B cell (primary cell): ENCODE results near the gene HOXD8. TPM values are rescaled to one million over a fixed set of nuclear protein-coding genes. Genes with fewer than 3 reads are reported as not detected.

Source experiments
- ATAC-seq: fragments of 200-7000 bp; cut with Tn5 transposase; one replicate; pipeline ENCODE4 v1.10.0; 2021; ENCODE audit warnings: low read depth, mild to moderate bottlenecking, moderate number of reproducible peaks, moderate library complexity
- CTCF ChIA-PET: fragments of 350-600 bp; sonication (Branson Sonifier 250); formaldehyde crosslinking; loops from one replicate; lab custom pipeline; 2021; ENCODE audit warnings: antibody characterized with exemption, inconsistent platforms; lab: Charles Lee
- POLR2A ChIA-PET: fragments of 350-600 bp; sonication (Branson Sonifier 250); formaldehyde crosslinking; loops from one replicate; lab custom pipeline; 2021; ENCODE audit warnings: antibody characterized with exemption; lab: Charles Lee
- DNase-seq: peaks from one replicate; pipeline ENCODE4 v3.0.0; 2013
- H2AFZ ChIP-seq: 2 replicates; pipeline ENCODE4 v1.6.1; 2012; ENCODE audit warnings: mild to moderate bottlenecking, low read depth, low read length; ENCODE audit not compliant: insufficient read depth, poor library complexity, severe bottlenecking
- H3K27ac ChIP-seq, 2 donors: 1 replicate in 1 of 2; 2 replicates in 1 of 2; pipeline ENCODE4 v1.5.1; 2012 to 2013; ENCODE audit warnings: low read length in 2 of 2, mild to moderate bottlenecking in 2 of 2, moderate library complexity in 1 of 2
- H3K27me3 ChIP-seq, 4 experiments: fragments of 200-600 bp in 1 of 4; sonication (generic) in 1 of 4; replicated peaks in 1 of 4; 1 replicate in 2 of 4; 2 replicates in 2 of 4; pipeline versions ENCODE4 v1.6.1 to v1.7.0; 2013 to 2016; ENCODE audit warnings: low read length in 3 of 4, mild to moderate bottlenecking in 2 of 4, mixed read lengths in 1 of 4, moderate library complexity in 1 of 4; ENCODE audit not compliant: insufficient read depth in 4 of 4, control insufficient read depth in 3 of 4; ENCODE audit errors: control extremely low read depth in 1 of 4
- H3K36me3 ChIP-seq, 2 experiments: replicated peaks in 1 of 2; 1 replicate in 1 of 2; 2 replicates in 1 of 2; pipeline versions ENCODE4 v1.6.1 to v1.7.1; 2013; ENCODE audit warnings: low read length in 1 of 2; ENCODE audit not compliant: insufficient read depth in 2 of 2, control insufficient read depth in 1 of 2; ENCODE audit errors: control extremely low read depth in 1 of 2, extremely low read depth in 1 of 2
- H3K4me1 ChIP-seq, 2 donors: fragments of 200-600 bp in 1 of 2; sonication (generic) in 1 of 2; 1 replicate in 1 of 2; 2 replicates in 1 of 2; pipeline versions ENCODE4 v1.5.1 to v1.6.1; 2013 to 2017; ENCODE audit warnings: low read length in 2 of 2; ENCODE audit not compliant: control insufficient read depth in 2 of 2, insufficient read depth in 2 of 2
- H3K4me2 ChIP-seq: replicated peaks from 2 replicates; pipeline ENCODE3; 2012; ENCODE audit warnings: mild to moderate bottlenecking, low read depth, low read length; ENCODE audit not compliant: poor library complexity, severe bottlenecking
- H3K4me3 ChIP-seq, 5 experiments: fragments of 200-600 bp in 1 of 5; sonication (generic) in 1 of 5; 1 replicate in 3 of 5; 2 replicates in 2 of 5; pipeline versions ENCODE4 v1.5.1 to v1.7.0; 2011 to 2016; ENCODE audit warnings: low read length in 4 of 5, mild to moderate bottlenecking in 4 of 5, low read depth in 2 of 5, control low read depth in 1 of 5, moderate library complexity in 1 of 5; ENCODE audit not compliant: insufficient read depth in 1 of 5; ENCODE audit errors: control extremely low read depth in 1 of 5, extremely low read depth in 1 of 5
- H3K79me2 ChIP-seq: fragments of 200-600 bp; sonication (generic); one replicate; pipeline ENCODE4 v1.6.0; 2016; ENCODE audit warnings: low read length; ENCODE audit not compliant: control insufficient read depth, insufficient read depth
- H3K9ac ChIP-seq: fragments of 200-600 bp; sonication (generic); 2 replicates; pipeline ENCODE4 v1.6.1; 2017; ENCODE audit warnings: mild to moderate bottlenecking, low read length, moderate library complexity
- H3K9me3 ChIP-seq, 3 donors: one replicate each; pipeline versions ENCODE4 v1.6.1 to v1.7.1; 2013; ENCODE audit warnings: low read length in 2 of 3; ENCODE audit not compliant: control insufficient read depth in 2 of 3, insufficient read depth in 1 of 3; ENCODE audit errors: control extremely low read depth in 1 of 3
- H4K20me1 ChIP-seq: 2 replicates; pipeline ENCODE4 v1.6.0; 2012; ENCODE audit warnings: mild to moderate bottlenecking, low read length; ENCODE audit not compliant: insufficient read depth, control insufficient read depth, poor library complexity, severe bottlenecking
- H3K27ac Mint-ChIP-seq: one replicate; pipeline ENCODE4 v1.8.0; 2021; ENCODE audit warnings: mixed read lengths
- H3K27me3 Mint-ChIP-seq: one replicate; pipeline ENCODE4 v1.8.0; 2021; ENCODE audit warnings: mixed read lengths
- H3K4me1 Mint-ChIP-seq: one replicate; pipeline ENCODE4 v1.8.0; 2021; ENCODE audit warnings: mixed read lengths
- H3K4me3 Mint-ChIP-seq: one replicate; pipeline ENCODE4 v1.8.0; 2021; ENCODE audit warnings: mixed read lengths
- H3K9me3 Mint-ChIP-seq: one replicate; pipeline ENCODE4 v1.8.0; 2022; ENCODE audit warnings: mixed read lengths; ENCODE audit not compliant: insufficient read depth
- CTCF ChIP-seq: fragments of 200-600 bp; IDR thresholded peaks from one replicate; pipeline ENCODE4 v1.8.0; 2022; ENCODE audit warnings: antibody characterized with exemption, mild to moderate bottlenecking
- EZH2 ChIP-seq: IDR thresholded peaks from 2 replicates; pipeline ENCODE4 v1.6.1; 2012; ENCODE audit warnings: borderline replicate concordance, low read depth, mild to moderate bottlenecking, moderate library complexity, low read length; ENCODE audit not compliant: insufficient read depth, poor library complexity, severe bottlenecking
- WGBS: methylation state at CpG from one replicate; pipeline ENCODE4 v1.1.5; 2013; ENCODE audit warnings: missing lambda C conversion rate; ENCODE audit not compliant: insufficient coverage; 5-methylcytosine and 5-hydroxymethylcytosine counted together
- intact Hi-C: fragments of 100-400 bp; cut with micrococcal nuclease; formaldehyde crosslinking; loops from one replicate; pipeline ENCODE4 v1.10.0; 2022
- polyA plus RNA-seq: library from polyadenylated mRNA; depleted of rRNA; stranded (reverse); fragments of >200 nt; gene quantifications from 2 replicates; pipeline ENCODE4 v1.2.3, GENCODE V29; 2012
- total RNA-seq, 2 donors: library from RNA; stranded (reverse); fragments of 120-200 nt in 1 of 2; gene quantifications; 1 replicate in 1 of 2; 2 replicates in 1 of 2; pipeline versions ENCODE4 v1.2.3 to v1.2.4, GENCODE V29; 2013 to 2022

HOXD8 gene
- total and polyA plus RNA-seq, 2 donors (not counting 1 experiment from before 2014, with no cell fraction given): not detected

GRCh38 chr2:176103742-176104315 is 25.7 kb upstream of the HOXD8 start:
- Histone ChIP-seq H2AFZ (no peak overlapping the region), H3K27me3 (peaks cover 0 to 90% (median 55%) of the 10 kb centered on the region in 4 experiments), H3K79me2 (no peaks in the 10 kb centered on the region), H3K4me3 (no peak overlapping the region), H3K9ac (no peak overlapping the region), H4K20me1 (no peaks in the 10 kb centered on the region), H3K4me1 (peaks cover 3 to 36% of the 10 kb centered on the region in 2 donors), H3K4me2 (no peak overlapping the region), H3K36me3 (no peaks in the 10 kb centered on the region), H3K9me3 (peaks cover 0 to 55% (median 0%) of the 10 kb centered on the region in 3 donors), H3K27ac (no peak overlapping the region)
- ATAC-seq (no peak), DNase-seq (no peak)
- H3K4me3 Mint-ChIP-seq: no peak overlapping the region
- ChIA-PET CTCF (no interaction called here), POLR2A (no interaction called here)
- no peak overlapping the region for H3K27ac Mint-ChIP-seq
- intact Hi-C loops: no loop called here
- no peak for TF ChIP-seq CTCF
- no peak for TF ChIP-seq EZH2
- no peaks in the 10 kb centered on the region for H3K9me3 Mint-ChIP-seq
- H3K27me3 Mint-ChIP-seq: peaks cover 79% of the 10 kb centered on the region
- peaks cover 11% of the 10 kb centered on the region for H3K4me1 Mint-ChIP-seq
- WGBS: 10% methylated on average over 5 of the region's 17 CpGs

- peaks cover 0 to 90% (median 53%) of the 10 kb centered on the region in 4 experiments for H3K27me3 ChIP-seq
- TF ChIP-seq EZH2: no peak
- TF ChIP-seq CTCF: no peak
- DNase-seq (no peak), ATAC-seq (no peak)
- H3K9ac ChIP-seq: no peak overlapping the region
- 10% methylated on average over 50 of the region's 56 CpGs for WGBS
- peaks cover 11% of the 10 kb centered on the region for H3K4me1 Mint-ChIP-seq
- intact Hi-C loops: no loop called here
- H3K27me3 Mint-ChIP-seq: peaks cover 79% of the 10 kb centered on the region
- peaks cover 3 to 36% of the 10 kb centered on the region in 2 donors for H3K4me1 ChIP-seq
- H3K4me2 ChIP-seq: no peak overlapping the region
- peak overlapping the region; percentile 5 for H3K4me3 Mint-ChIP-seq
- peaks cover 0 to 54% (median 0%) of the 10 kb centered on the region in 3 donors for H3K9me3 ChIP-seq
- peaks cover 2% of the 10 kb centered on the region for H3K9me3 Mint-ChIP-seq
- H4K20me1 ChIP-seq: no peaks in the 10 kb centered on the region
- ChIA-PET CTCF (no interaction called here), POLR2A (no interaction called here)
- H2AFZ ChIP-seq: no peak overlapping the region
- H3K27ac ChIP-seq: no peak overlapping the region
- H3K27ac Mint-ChIP-seq: no peak overlapping the region
- no peak overlapping the region for H3K4me3 ChIP-seq
- H3K79me2 ChIP-seq: no peaks in the 10 kb centered on the region
- H3K36me3 ChIP-seq: no peaks in the 10 kb centered on the region
These were observed 25.0 kb upstream of the HOXD8 start for GRCh38 chr2:176104316-176105077.
